Right lobe of liver (tissue), 6 donors: Measurements from ENCODE around the gene SCRT2. TPM values are rescaled to one million over a fixed set of nuclear protein-coding genes. Genes with fewer than 3 reads are reported as not detected.

ENCODE experiments used
- ATAC-seq, 4 donors: fragments of 200-7000 bp; cut with Tn5 transposase; one replicate each; pipeline ENCODE4 v1.9.1; 2020; ENCODE audit warnings: mild to moderate bottlenecking in 4 of 4, moderate library complexity in 4 of 4
- DNase-seq, 3 donors: peaks; one replicate each; pipeline ENCODE4 v3.0.0-alpha.2; 2020
- H3K27ac ChIP-seq, 3 donors: fragments of 200-600 bp; one replicate each; pipeline ENCODE4 v1.8.0; 2022
- H3K27me3 ChIP-seq, 2 donors: fragments of 200-600 bp; one replicate each; pipeline ENCODE4 v1.8.0; 2022
- H3K36me3 ChIP-seq, 4 donors: fragments of 200-600 bp; sonication (generic) in 1 of 4; one replicate each; pipeline versions ENCODE4 v1.5.1 to v1.8.0; 2017 to 2022; ENCODE audit warnings: control low read depth in 1 of 4
- H3K4me1 ChIP-seq, 4 donors: fragments of 200-600 bp; sonication (generic) in 1 of 4; one replicate each; pipeline versions ENCODE4 v1.5.1 to v1.8.0; 2017 to 2022; ENCODE audit warnings: control low read depth in 1 of 4
- H3K4me3 ChIP-seq, 3 donors: fragments of 200-600 bp; one replicate each; pipeline ENCODE4 v1.8.0; 2022
- H3K9me3 ChIP-seq, 4 donors: fragments of 200-600 bp; sonication (generic) in 1 of 4; one replicate each; pipeline versions ENCODE4 v1.5.1 to v1.8.0; 2017 to 2022; ENCODE audit warnings: control low read depth in 1 of 4
- POLR2A ChIP-seq: fragments of 450-650 bp; IDR thresholded peaks from one replicate; pipeline ENCODE4 v1.6.1; 2017; ENCODE audit warnings: antibody characterized with exemption, mild to moderate bottlenecking
- WGBS: methylation state at CpG from one replicate; pipeline ENCODE4 v1.1.6; 2018; ENCODE audit warnings: low coverage, low lambda C conversion rate; ENCODE audit not compliant: insufficient coverage; ENCODE audit errors: missing lambda C conversion rate; 5-methylcytosine and 5-hydroxymethylcytosine counted together
- intact Hi-C, 2 donors: fragments of 100-400 bp; cut with DNase I; formaldehyde crosslinking; loops; one replicate each; pipeline versions ENCODE4 v1.11.2 to v1.14.1; 2022
- total RNA-seq, 6 experiments: library from RNA; depleted of rRNA in 2 of 6; stranded (reverse); fragments of >200 nt in 2 of 6; fragmentation: NEBNext Ultra II Directional in 3 of 6; extraction: Animal tissue kit (Norgen Biotek cat#: 25700) in 3 of 6; gene quantifications; one replicate each; pipeline versions ENCODE4 v1.1.0 to v1.2.4, GENCODE V29; 2016 to 2023
- TF ChIP-seq, protein P1 (sequence below), 4 donors: fragments of 200-600 bp in 3 of 4; fragments of 450-650 bp in 1 of 4; IDR thresholded peaks; one replicate each; pipeline versions ENCODE4 v1.5.1 to v1.8.0; 2016 to 2022; ENCODE audit warnings: antibody characterized with exemption in 4 of 4, mild to moderate bottlenecking in 2 of 4
- donor health status: DM: no; HTN: yes; CAD: no.
- donor health status: DM: no; HTN: no; CAD: no.
- donor health status: DM: no; HTN: no; CAD: no.
- donor health status: DM: no; HTN: yes; CAD: no.
- donor health status: DM: no; HTN: yes; CAD: no.

SCRT2 gene
- total RNA-seq, 6 experiments from 2014 or later = not detected

GRCh38 chr20:666877-667276, 8.7 kb downstream of the SCRT2 start:
- no peak for TF ChIP-seq POLR2A
- TF ChIP-seq, protein P1, sequence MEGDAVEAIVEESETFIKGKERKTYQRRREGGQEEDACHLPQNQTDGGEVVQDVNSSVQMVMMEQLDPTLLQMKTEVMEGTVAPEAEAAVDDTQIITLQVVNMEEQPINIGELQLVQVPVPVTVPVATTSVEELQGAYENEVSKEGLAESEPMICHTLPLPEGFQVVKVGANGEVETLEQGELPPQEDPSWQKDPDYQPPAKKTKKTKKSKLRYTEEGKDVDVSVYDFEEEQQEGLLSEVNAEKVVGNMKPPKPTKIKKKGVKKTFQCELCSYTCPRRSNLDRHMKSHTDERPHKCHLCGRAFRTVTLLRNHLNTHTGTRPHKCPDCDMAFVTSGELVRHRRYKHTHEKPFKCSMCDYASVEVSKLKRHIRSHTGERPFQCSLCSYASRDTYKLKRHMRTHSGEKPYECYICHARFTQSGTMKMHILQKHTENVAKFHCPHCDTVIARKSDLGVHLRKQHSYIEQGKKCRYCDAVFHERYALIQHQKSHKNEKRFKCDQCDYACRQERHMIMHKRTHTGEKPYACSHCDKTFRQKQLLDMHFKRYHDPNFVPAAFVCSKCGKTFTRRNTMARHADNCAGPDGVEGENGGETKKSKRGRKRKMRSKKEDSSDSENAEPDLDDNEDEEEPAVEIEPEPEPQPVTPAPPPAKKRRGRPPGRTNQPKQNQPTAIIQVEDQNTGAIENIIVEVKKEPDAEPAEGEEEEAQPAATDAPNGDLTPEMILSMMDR (IDR thresholded peaks at IDR 0.05) = no peak
- intact Hi-C loops = loop anchor here (10.0 kb wide), 1 partner anchor 102 kb away; no protein-coding TSS in a partner anchor
- H3K36me3 ChIP-seq = no peaks in the 10 kb centered on the region
- ATAC-seq (no peak), DNase-seq (no peak)
- no peak overlapping the region for H3K4me3 ChIP-seq
- H3K4me1 ChIP-seq = no peaks in the 10 kb centered on the region
- H3K9me3 ChIP-seq = no peaks in the 10 kb centered on the region
- peaks cover 0 to 17% of the 10 kb centered on the region in 2 donors for H3K27me3 ChIP-seq
- WGBS = 30% methylated on average over 4 of the region's 4 CpGs
- no peak overlapping the region for H3K27ac ChIP-seq

DNA sequence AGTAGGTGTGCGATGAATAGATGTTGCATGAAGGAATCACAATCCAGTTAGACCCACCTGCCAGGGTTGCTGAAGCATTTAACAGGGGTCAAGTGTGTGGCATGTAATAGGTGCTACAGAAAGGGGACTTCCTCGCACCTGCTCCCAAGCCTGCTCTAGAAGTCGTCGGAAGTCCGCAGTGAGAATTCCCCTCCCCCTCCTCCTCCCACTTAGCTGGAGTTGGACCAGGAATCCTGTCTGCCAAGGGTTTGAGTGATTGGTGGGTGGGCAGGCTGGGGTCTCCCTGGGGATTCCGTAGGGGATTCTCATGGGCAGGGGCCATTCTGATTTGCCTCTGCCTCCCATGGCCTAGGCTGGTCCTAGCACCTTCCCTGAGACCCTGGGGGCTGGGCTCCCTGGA, 10.3 kb downstream of the SCRT2 start:
- Histone ChIP-seq H3K4me3 (no peak overlapping the region), H3K27me3 (peaks cover 0 to 19% of the 10 kb centered on the region in 2 donors), H3K9me3 (no peaks in the 10 kb centered on the region), H3K36me3 (no peaks in the 10 kb centered on the region), H3K27ac (no peak overlapping the region), H3K4me1 (no peaks in the 10 kb centered on the region)
- no peak for ATAC-seq
- 13% methylated on average over 4 of the region's 6 CpGs for WGBS
- no peak for TF ChIP-seq POLR2A
- TF ChIP-seq, protein P1 (IDR thresholded peaks at IDR 0.05) = no peak
- intact Hi-C loops = loop anchor here (10.0 kb wide), 1 partner anchor 100 kb away; no protein-coding TSS in a partner anchor
- DNase-seq = peak in 1 of 3 donors; percentile 30

DNA sequence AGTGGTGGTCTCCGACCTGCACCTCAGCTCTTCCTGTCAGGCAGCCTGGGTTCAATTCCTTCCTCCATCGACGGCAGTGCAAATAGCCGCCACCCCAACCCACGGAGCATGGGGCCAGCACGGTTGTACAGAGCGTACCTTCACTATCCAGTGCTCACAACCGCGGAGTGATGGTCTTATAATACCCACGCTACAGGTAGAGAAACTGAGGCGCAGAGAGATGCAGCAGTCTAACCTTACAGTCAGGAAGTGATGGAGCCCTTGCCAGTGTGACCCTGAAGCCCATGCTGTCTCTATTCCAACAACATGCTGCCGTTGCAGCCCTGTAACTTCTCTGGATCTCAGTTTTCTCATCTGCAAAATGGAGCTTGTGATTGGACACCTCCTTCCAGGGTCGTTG, 11.0 kb downstream of the SCRT2 start:
- Histone ChIP-seq H3K27ac (no peak overlapping the region), H3K36me3 (no peaks in the 10 kb centered on the region), H3K4me1 (no peaks in the 10 kb centered on the region), H3K4me3 (no peak overlapping the region), H3K9me3 (no peaks in the 10 kb centered on the region), H3K27me3 (peaks cover 0 to 19% of the 10 kb centered on the region in 2 donors)
- TF ChIP-seq, protein P1 (IDR thresholded peaks at IDR 0.05) = no peak
- no peak for TF ChIP-seq POLR2A
- 7% methylated on average over 1 of the region's 13 CpGs for WGBS
- ATAC-seq = no peak
- DNase-seq = no peak
- intact Hi-C loops = loop anchor here (10.0 kb wide), 1 partner anchor 100 kb away; no protein-coding TSS in a partner anchor

GRCh38 chr20:664151-664550, 11.5 kb downstream of the SCRT2 start:
- ATAC-seq (no peak), DNase-seq (peak in 1 of 3 donors; percentile 29)
- no peaks in the 10 kb centered on the region for H3K9me3 ChIP-seq
- no peaks in the 10 kb centered on the region for H3K36me3 ChIP-seq
- H3K27me3 ChIP-seq = peaks cover 0 to 19% of the 10 kb centered on the region in 2 donors
- 0% methylated on average over 6 of the region's 60 CpGs for WGBS
- no peak overlapping the region for H3K27ac ChIP-seq
- intact Hi-C loops = loop anchor here (10.0 kb wide), 1 partner anchor 99 kb away; no protein-coding TSS in a partner anchor
- H3K4me3 ChIP-seq = no peak overlapping the region
- H3K4me1 ChIP-seq = no peaks in the 10 kb centered on the region
- TF ChIP-seq, protein P1 (IDR thresholded peaks at IDR 0.05) = no peak
- no peak for TF ChIP-seq POLR2A
